GM21723 (cell line): ENCODE measurements around the gene TPST2.
"Not testable (repeated sequence)": the region's sequence is repeated elsewhere in the genome, so short reads cannot be mapped to it uniquely, and the experiment has no call there.

Experiments
- ATAC-seq: cut with Tn5 transposase; IDR thresholded peaks from one replicate; pipeline ENCODE4 v1.9.1; 2021; ENCODE audit warnings: mild to moderate bottlenecking, moderate library complexity; ENCODE audit not compliant: unreplicated experiment

TPST2 gene

GRCh38 chr22:26589845-26590736 lies at the start of gene TPST2:
Gene TPST2 (minus strand): TSS chr22:26590132. CDS start chr22:26541630, 48,502 bp downstream.
- ATAC-seq, result peak; percentile 54

- ATAC-seq, result no peak
These were observed 46.4 kb upstream of the TPST2 start for GRCh38 chr22:26636296-26636695.

- no peak for ATAC-seq
These were observed 45.2 kb upstream of the TPST2 start for GRCh38 chr22:26635117-26635516.

- ATAC-seq, result no peak
These were observed 44.3 kb upstream of the TPST2 start for GRCh38 chr22:26634189-26634588.

GRCh38 chr22:26632422-26633155 lies 42.7 kb upstream of the TPST2 start:
- no peak for ATAC-seq

- no peak for ATAC-seq
These were observed 41.4 kb upstream of the TPST2 start for GRCh38 chr22:26631282-26631681.

GRCh38 chr22:26629988-26630761 lies 40.2 kb upstream of the TPST2 start:
- ATAC-seq, result no peak

GRCh38 chr22:26624803-26625202 lies 34.9 kb upstream of the TPST2 start:
- ATAC-seq, result no peak

GRCh38 chr22:26623984-26624383 lies 34.1 kb upstream of the TPST2 start:
- ATAC-seq, result no peak

- no peak for ATAC-seq
These were observed 31.7 kb upstream of the TPST2 start, which contains the start of gene CRYBA4 for GRCh38 chr22:26621663-26622062. Gene CRYBA4 (plus strand): TSS chr22:26621963. CDS start chr22:26622597, 634 bp downstream.

- no peak for ATAC-seq
These were observed 30.3 kb upstream of the TPST2 start for GRCh38 chr22:26620197-26620596.

- ATAC-seq, result no peak
These were observed 29.6 kb upstream of the TPST2 start for GRCh38 chr22:26619510-26619909.

- ATAC-seq, result no peak
These were observed 28.5 kb upstream of the TPST2 start for GRCh38 chr22:26618455-26618854.

GRCh38 chr22:26617271-26618199 lies 27.6 kb upstream of the TPST2 start, which contains the start of gene CRYBB1:
Gene CRYBB1 (minus strand): TSS chr22:26618027. CDS start chr22:26616319, 1,708 bp downstream.
- no peak for ATAC-seq

GRCh38 chr22:26616650-26617049 lies 26.7 kb upstream of the TPST2 start:
- no peak for ATAC-seq

GRCh38 chr22:26615830-26616435 lies 26.0 kb upstream of the TPST2 start:
- ATAC-seq, result no peak

- no peak for ATAC-seq
These were observed 25.2 kb upstream of the TPST2 start for GRCh38 chr22:26615149-26615548.

- no peak for ATAC-seq
These were observed 24.4 kb upstream of the TPST2 start for GRCh38 chr22:26614322-26614721.

- not testable (repeated sequence) for ATAC-seq
These were observed 23.8 kb upstream of the TPST2 start for GRCh38 chr22:26613753-26614152.
